CD4-positive, alpha-beta T cell treated with Interleukin-21 for 1 hour (primary cell): Measurements from ENCODE around the gene GOSR1.
"Not testable (repeated sequence)": the region's sequence is repeated elsewhere in the genome, so short reads cannot be mapped to it uniquely, and the experiment has no call there.

Source experiments
- DNase-seq: peaks from one replicate; pipeline ENCODE4 v3.0.0-alpha.2; 2020

The GOSR1 gene

DNA sequence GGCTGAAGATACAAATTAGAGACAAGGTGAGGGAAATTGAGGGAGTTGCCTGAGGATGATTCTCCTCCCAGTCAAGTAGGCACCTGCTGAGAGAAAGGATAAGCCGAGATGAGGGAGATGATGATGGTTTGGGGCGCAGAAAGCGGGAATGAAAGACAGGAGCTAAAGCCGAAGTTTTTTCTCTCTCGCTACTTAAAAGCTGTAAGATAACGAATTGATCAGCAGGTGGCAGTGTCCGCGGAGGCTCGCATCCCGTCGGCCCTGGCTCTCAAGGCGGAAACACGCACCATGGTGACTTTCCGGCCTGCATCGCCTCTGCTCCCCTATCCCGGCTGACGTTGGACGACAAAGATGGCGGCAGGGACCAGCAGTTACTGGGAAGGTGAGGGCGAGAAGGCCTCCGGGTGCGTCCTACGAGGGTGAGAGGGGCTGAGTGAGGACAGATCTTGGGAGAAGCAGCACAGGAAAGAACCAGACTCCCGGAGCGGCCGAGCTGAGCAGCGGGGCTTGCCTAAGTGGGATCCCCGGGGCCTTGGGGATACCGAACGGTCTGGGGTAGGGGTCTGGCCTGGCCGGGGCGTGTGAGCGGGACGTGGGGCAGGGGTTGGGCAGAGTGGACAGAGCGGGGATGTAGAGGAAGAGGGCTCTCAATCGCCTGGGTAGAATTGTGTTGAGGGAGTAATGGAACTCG lies at the start of gene GOSR1:
GOSR1 (plus strand) TSS at position 326 of the 691 bp plus-strand sequence; CDS start at position 352, 26 bp downstream.
- DNase-seq = peak; percentile 94

DNA sequence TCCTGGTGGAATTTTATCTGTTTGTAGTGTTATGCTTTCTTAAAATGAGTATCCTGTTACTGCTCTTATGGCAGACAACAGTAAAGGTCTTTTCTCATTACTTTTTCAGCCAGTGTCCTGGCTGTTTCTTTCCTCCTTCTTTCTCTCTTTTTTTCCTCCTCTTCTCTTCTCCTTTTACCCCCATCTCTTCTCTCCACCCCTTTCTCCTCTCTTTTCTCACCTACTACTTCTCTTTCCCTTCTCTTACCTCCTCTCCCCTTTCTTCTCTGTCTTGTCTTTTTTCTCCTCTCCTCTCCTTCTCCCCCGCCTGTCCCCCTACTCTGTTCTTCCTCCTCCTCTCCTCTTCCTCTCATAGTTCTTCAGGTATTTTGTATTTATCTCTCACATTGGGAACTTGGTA lies 49.6 kb upstream of the GOSR1 start:
- no peak for DNase-seq

DNA sequence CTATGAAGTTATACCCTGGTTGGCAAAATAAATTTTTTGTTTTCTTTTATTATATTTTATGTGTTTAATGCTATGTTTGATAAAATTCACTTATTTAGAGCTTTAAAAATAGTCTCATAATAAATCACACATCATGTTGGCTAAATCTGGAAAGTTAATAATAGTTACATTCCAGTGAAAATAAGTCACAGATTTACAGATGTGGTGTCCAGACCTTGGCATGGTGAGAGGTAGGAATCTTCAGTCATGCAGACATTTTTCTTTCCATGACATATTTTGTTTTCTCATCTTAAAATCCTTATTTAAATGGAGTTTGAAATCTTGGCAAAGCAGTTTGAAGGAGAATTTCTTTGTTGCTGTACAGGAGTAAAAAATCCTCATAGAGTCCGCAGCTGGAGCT lies 48.1 kb upstream of the GOSR1 start:
- no peak for DNase-seq

DNA sequence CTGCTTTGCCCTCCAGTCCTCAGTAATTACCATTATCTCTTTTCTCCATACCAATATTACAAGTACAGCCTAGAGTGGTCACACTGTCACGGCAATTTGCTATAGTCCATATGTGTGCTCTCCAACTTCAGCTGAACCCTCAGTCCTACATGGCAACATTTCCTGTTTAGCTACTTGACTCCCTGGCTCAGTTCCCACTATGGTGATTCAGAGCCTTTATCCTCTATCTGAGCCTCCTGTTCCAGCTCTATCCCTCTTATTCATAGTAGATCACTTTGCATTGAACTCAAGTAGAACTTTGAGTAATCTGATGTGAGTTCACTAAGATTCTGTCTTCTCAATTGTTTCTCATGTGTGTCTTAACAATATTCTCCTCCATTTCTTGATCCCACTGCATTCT lies 43.7 kb upstream of the GOSR1 start:
- no peak for DNase-seq

DNA sequence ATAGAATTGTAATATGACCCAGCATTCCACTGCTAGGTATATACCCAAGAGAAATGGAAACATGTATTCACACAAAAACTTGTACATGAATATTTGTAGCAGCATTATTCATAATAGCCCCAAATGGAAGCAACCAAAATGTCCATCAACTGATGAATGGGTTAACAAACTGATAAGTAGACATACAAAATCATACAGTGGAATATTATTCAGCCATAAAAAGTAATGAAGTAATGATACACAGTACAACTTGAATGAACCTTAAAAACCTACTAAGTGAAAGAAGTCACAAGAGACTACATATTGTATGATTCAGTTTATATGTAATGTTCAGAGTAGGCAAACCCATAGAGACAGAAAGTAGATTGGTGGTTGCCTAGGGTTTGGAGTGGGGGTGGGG lies 40.5 kb upstream of the GOSR1 start:
- DNase-seq = no peak

DNA sequence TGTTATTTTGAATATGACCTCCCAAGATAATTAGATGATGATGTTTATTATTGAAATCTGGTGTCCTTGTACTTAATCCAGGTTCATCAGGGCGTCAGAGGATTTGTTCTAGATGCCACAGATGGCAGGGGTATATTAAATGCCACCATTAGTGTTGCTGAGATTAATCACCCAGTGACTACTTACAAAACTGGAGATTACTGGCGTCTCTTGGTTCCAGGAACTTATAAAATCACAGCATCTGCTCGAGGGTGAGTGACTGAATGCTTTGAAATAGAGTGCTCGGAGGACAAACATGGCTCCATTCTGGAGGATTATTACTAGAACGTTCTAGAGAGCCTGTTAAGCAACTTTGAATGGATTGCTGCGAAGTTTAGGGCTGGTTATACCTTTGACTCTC lies 33.5 kb upstream of the GOSR1 start:
- no peak for DNase-seq

DNA sequence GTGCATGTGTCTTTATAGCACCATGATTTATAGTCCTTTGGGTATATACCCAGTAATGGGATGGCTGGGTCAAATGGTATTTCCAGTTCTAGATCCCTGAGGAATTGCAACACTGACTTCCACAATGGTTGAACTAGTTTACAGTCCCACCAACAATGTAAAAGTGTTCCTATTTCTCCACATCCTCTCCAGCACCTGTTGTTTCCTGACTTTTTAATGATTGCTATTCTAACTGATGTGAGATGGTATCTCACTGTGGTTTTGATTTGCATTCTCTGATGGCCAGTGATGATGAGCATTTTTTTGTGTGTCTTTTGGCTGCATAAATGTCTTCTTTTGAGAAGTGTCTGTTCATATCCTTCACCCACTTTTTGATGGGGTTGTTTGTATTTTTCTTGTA lies 30.6 kb upstream of the GOSR1 start:
- DNase-seq = not testable (repeated sequence)

- no peak for DNase-seq
Measured at GRCh38 chr17:30449480-30449879, 27.7 kb upstream of the GOSR1 start.

GRCh38 chr17:30450125-30451027 lies 26.8 kb upstream of the GOSR1 start:
- no peak for DNase-seq

DNA sequence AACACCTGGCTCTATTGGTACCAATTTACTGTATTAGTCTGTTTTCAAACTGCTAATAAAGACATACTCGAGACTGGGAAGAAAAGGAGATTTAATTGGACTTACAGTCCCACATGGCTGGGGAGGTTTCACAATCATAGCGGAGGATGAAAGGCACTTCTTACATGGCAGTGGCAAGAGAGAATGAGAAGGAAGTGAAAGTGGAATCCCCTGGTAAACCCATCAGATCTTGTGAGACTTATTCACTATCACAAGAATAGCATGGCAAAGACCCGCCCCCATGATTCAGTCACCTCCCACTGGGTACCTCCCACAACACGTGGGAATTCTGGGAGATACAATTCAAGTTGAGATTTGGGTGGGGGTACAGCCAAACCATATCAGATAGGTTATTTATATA lies 22.6 kb upstream of the GOSR1 start:
- DNase-seq = no peak

DNA sequence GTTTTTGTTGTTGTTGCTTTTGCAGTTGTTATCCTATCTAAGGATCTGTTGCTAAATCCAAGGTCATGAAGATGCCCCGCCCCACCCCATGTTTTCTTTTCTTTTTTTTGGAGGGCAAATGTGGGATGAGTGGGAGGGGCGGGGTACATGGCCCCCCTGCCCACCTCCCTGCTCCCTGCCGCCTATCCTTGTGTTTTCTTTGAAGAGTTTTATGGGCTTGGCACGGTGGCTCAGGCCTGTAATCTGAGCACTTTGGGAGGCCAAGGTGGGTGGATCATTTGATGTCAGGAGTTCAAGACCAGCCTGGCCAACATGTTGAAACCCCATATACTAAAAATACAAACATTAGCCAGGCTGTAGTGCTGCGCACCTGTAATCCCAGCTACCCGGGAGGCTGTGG lies 18.8 kb upstream of the GOSR1 start:
- DNase-seq = no peak

GRCh38 chr17:30458797-30459413 lies 18.3 kb upstream of the GOSR1 start:
- DNase-seq = not testable (repeated sequence)

- DNase-seq = no peak
Measured at GRCh38 chr17:30468465-30468864, 8.7 kb upstream of the GOSR1 start.

- DNase-seq = no peak
Measured at GRCh38 chr17:30472238-30472890, 4.8 kb upstream of the GOSR1 start.

- no peak for DNase-seq
Measured at GRCh38 chr17:30475206-30475605, 2.0 kb upstream of the GOSR1 start.

GRCh38 chr17:30476726-30477082 lies 504 bp upstream of the GOSR1 start:
- DNase-seq = no peak

DNA sequence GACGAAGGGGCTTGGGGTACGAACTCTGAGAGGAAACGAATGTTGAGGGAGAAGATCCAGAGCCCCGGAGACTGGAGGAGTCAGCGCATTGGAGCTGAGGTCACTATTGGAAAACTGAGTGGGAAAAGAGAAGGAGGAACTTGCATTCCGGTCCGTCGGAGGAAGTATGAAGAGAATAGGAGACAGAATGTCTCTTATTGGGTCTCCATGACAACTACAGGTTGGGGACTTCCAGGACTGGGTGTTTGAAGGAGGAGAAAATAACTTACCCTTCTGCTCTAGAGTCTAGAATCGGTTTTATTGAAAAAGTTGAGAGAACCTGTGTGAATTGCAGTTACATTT lies 537 bp downstream of the GOSR1 start:
- peak; percentile 73 for DNase-seq

DNA sequence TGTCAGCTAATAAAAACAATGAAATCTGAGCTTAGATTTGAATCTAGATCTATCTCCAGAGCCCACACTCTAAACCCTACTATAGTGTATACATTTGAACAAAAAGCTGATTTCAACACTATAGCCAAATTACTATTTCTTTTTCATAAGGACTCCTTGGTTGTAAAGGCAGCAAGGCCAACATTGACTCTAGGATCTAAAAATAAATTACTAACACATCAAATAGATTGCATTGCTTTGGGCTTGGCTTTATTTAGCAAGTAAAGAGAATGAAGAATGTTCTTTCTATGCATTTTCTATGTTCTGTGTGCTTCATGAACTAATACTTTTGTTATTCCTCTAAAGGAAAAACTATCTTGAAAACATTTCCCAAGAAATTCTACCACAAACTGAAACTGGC lies 5.3 kb downstream of the GOSR1 start:
- no peak for DNase-seq

DNA sequence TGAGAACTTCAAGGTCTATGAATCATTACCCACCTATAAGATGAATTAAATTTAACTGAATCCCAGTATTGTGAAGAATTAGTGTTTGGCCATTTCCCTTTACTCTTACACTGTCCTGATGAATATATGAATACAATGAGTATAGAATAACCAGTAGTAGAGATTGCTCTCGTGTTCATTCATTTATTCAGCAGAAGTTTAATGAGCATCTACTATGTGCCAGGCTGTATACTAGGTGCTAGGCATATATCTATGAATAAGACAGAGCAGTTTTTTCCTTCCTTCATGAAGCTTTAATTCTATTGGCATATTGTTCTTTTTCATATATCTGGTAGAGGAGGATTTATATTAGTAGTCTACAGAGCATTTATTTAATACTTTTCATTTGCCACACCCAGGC lies 6.0 kb downstream of the GOSR1 start:
- no peak for DNase-seq

DNA sequence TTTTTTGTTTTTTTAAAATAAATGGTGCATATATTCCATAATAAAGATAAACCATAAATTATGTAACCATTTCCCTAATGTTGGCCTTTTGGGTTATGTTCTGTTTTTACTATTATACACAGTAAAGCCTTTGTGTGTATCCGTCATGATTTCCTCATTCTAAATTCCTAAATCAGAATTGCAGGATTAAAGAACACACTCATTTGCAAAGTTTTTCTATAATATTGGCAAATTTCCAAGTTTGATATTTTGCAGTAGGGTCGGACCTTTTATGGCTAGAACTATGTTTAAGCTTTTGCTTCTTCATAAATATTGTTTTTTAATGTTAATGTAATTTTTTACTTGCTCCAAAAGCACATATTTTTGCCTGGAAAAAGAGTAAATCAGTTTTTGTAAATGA lies 16.6 kb downstream of the GOSR1 start:
- DNase-seq = no peak

GRCh38 chr17:30495586-30495985 lies 18.4 kb downstream of the GOSR1 start:
- no peak for DNase-seq

DNA sequence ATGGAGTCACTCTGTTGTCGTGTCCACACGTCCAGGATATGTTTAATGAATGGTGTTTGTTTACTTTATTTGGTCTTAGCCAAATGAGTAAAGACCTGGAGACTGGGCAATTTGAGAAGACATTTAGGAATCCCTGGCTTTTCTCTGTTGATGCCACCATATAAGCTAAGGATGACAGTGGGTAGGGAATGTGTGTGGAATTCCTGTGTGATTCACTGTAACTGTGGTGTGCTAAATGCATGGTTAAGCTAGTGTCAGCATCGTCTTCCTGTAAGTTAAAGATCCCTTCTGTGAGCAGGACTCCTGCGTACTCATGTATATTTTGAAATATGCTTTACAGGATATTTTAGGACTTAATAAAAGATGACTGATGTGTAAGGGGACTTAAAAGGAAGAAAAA lies 26.4 kb downstream of the GOSR1 start:
- no peak for DNase-seq

DNA sequence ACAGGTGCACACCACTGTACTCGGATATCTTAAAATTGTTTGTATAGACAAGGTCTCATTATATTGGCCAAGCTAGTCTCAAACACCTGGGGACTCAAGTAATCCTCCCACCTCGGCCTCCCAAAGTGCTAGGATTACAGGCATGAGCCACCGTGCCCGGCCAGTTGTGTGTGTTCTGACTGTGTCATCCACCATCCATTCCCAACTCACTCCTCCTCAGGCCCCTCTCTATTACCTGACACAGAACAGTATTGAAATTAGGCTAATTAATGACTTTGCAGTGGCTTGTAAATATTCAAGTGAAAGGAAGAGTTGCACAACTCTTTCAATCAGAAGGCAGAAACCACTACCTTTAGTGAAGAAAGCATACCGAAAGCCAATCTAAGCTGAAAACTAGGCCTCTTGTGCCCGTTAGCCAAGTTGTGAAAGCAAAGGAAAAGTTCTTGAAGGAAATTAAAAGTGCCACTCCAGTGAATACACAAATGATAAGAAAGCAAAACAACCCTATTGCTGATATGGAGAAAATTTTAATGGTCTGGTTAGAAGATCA lies 28.7 kb downstream of the GOSR1 start:
- no peak for DNase-seq
